ENCODE results near the gene NCKAP1.
A peak's percentile ranks its signal among the peaks of the same experiment; 100 is the strongest.
"Not testable (repeated sequence)": the region's sequence is repeated elsewhere in the genome, so short reads cannot be mapped to it uniquely, and the experiment has no call there.

The NCKAP1 gene

GRCh38 chr2:183009249-183009899 is 28.9 kb downstream of the NCKAP1 start:
- no peak for DNase-seq (ENCODE audit: low spot score)

GRCh38 chr2:183001948-183002347 is 36.3 kb downstream of the NCKAP1 start:
- DNase-seq (ENCODE audit: low spot score), result no peak

- DNase-seq (ENCODE audit: low spot score), result no peak
Observed at GRCh38 chr2:183000846-183001245, 37.4 kb downstream of the NCKAP1 start.

- DNase-seq (ENCODE audit: low spot score), result no peak
Observed at GRCh38 chr2:182999348-183000028, 38.8 kb downstream of the NCKAP1 start.

GRCh38 chr2:182994228-182994912 is 43.9 kb downstream of the NCKAP1 start:
- no peak for DNase-seq (ENCODE audit: low spot score)

GRCh38 chr2:182982941-182983340 is 55.3 kb downstream of the NCKAP1 start:
- DNase-seq (ENCODE audit: low spot score), result no peak

GRCh38 chr2:182981475-182981874 is 56.8 kb downstream of the NCKAP1 start:
- DNase-seq (ENCODE audit: low spot score), result not testable (repeated sequence)

GRCh38 chr2:182980652-182981051 is 57.6 kb downstream of the NCKAP1 start:
- no peak for DNase-seq (ENCODE audit: low spot score)

- peak; percentile 87 for DNase-seq (ENCODE audit: low spot score)
Observed at GRCh38 chr2:182980115-182980514, 58.1 kb downstream of the NCKAP1 start.

- no peak for DNase-seq (ENCODE audit: low spot score)
Observed at GRCh38 chr2:182977463-182977862, 60.8 kb downstream of the NCKAP1 start.

- no peak for DNase-seq (ENCODE audit: low spot score)
Observed at GRCh38 chr2:182973441-182974352, 64.6 kb downstream of the NCKAP1 start.

- DNase-seq (ENCODE audit: low spot score), result no peak
Observed at GRCh38 chr2:182972548-182972942, 65.7 kb downstream of the NCKAP1 start.

- no peak for DNase-seq (ENCODE audit: low spot score)
Observed at GRCh38 chr2:182971820-182972547, 66.3 kb downstream of the NCKAP1 start.

- DNase-seq (ENCODE audit: low spot score), result no peak
Observed at GRCh38 chr2:182970486-182970885, 67.8 kb downstream of the NCKAP1 start.

- no peak for DNase-seq (ENCODE audit: low spot score)
Observed at GRCh38 chr2:182968493-182968892, 69.8 kb downstream of the NCKAP1 start.

GRCh38 chr2:182966356-182966755 is 71.9 kb downstream of the NCKAP1 start:
- DNase-seq (ENCODE audit: low spot score), result not testable (repeated sequence)

- no peak for DNase-seq (ENCODE audit: low spot score)
Observed at GRCh38 chr2:182962641-182963040, 75.6 kb downstream of the NCKAP1 start.

- not testable (repeated sequence) for DNase-seq (ENCODE audit: low spot score)
Observed at GRCh38 chr2:182960869-182961268, 77.4 kb downstream of the NCKAP1 start.

GRCh38 chr2:182954789-182955188 is 83.5 kb downstream of the NCKAP1 start:
- DNase-seq (ENCODE audit: low spot score), result no peak

- DNase-seq (ENCODE audit: low spot score), result peak; percentile 16
Observed at GRCh38 chr2:182952741-182953450, 85.4 kb downstream of the NCKAP1 start.

Measured in RKO (cell line).